Activated naive CD4-positive, alpha-beta T cell treated with anti-CD3 and anti-CD28 coated beads for 36 hours (primary cell): ENCODE data around the gene PASK. TPM values are rescaled to one million over a fixed set of nuclear protein-coding genes. Genes with fewer than 3 reads are reported as not detected.
A peak's percentile ranks its signal among the peaks of the same experiment; 100 is the strongest.

Source experiments
- CTCF ChIA-PET: fragments of 350-600 bp; sonication (Branson Sonifier 250); formaldehyde crosslinking; loops from one replicate; lab custom pipeline; 2021; ENCODE audit warnings: antibody characterized with exemption; lab: Charles Lee
- DNase-seq: peaks from one replicate; pipeline ENCODE4 v3.0.0-alpha.2; 2020
- H3K27ac Mint-ChIP-seq: one replicate; pipeline ENCODE4 v1.8.0; 2021; ENCODE audit warnings: mild to moderate bottlenecking, mixed read lengths
- H3K27me3 Mint-ChIP-seq: one replicate; pipeline ENCODE4 v1.8.0; 2021; ENCODE audit warnings: low read depth, mixed read lengths
- H3K36me3 Mint-ChIP-seq: one replicate; pipeline ENCODE4 v1.8.0; 2021; ENCODE audit warnings: low read depth, mixed read lengths
- H3K4me1 Mint-ChIP-seq: one replicate; pipeline ENCODE4 v1.8.0; 2021; ENCODE audit warnings: low read depth, mixed read lengths
- H3K4me3 Mint-ChIP-seq: one replicate; pipeline ENCODE4 v1.8.0; 2021; ENCODE audit warnings: mild to moderate bottlenecking, moderate library complexity, mixed read lengths
- H3K9me3 Mint-ChIP-seq: one replicate; pipeline ENCODE4 v1.8.0; 2021; ENCODE audit warnings: mixed read lengths
- intact Hi-C: fragments of 100-400 bp; cut with micrococcal nuclease; formaldehyde crosslinking; loops from one replicate; pipeline ENCODE4 v1.15.1; 2023
- total RNA-seq, 2 experiments: library from RNA; stranded (reverse); gene quantifications; one replicate each; pipeline ENCODE4 v1.2.3, GENCODE V29; 2021

Gene PASK
- total RNA-seq, 2 experiments from 2014 or later = 71.5 to 72.0 TPM

DNA sequence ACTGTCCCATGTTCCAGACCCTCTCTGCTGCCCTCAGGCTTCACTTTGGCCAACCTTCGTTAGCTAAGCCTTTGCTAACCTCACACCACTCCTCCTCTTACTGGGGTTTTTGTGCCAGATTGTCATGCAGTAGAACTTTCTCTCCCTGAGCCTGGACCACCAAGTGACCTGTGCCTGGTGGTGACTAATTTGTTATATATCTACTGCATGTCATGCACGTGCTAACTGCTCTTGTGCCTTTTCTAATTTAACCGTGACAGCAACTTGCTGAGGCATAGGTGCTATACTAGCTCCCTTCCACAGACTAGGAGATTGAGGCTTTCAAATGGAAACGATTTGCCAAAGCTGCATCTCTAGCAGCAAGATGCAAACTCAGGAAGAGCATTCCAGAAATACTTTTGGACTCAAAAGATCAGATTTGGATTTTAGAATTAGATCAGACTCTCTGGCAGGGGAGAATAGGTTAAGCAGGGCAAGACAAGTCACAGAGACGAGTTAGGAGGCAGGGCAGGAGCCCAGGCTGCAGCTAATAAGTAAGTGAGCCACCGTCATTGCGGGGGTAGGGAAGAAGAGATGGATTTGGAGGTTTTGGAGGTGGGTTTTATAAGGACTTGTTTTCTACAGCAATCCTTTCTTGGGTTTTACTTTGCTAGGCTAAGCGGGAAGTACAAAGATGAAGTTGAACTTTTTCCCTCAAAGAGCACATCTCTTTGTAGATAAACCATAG, 2.8 kb upstream of the PASK start:
- intact Hi-C loops = loop anchor here (2.0 to 5.0 kb wide), 3 partner anchors 205 to 460 kb away; partner anchors contain the start of gene FARP2
- DNase-seq = no peak
- CTCF ChIA-PET = interaction anchor here (3.3 kb wide), 1 partner anchor 74 kb away, joined by 15 read pairs; no protein-coding TSS in a partner anchor
- no peaks in the 10 kb centered on the region for H3K9me3 Mint-ChIP-seq
- H3K36me3 Mint-ChIP-seq = peaks cover 6% of the 10 kb centered on the region
- H3K4me3 Mint-ChIP-seq = peak overlapping the region; percentile 96
- H3K27ac Mint-ChIP-seq = no peak overlapping the region
- H3K27me3 Mint-ChIP-seq = no peaks in the 10 kb centered on the region
- H3K4me1 Mint-ChIP-seq = peaks cover 45% of the 10 kb centered on the region

GRCh38 chr2:241150660-241151530, 1.6 kb upstream of the PASK start:
- intact Hi-C loops = loop anchor here (1.0 to 5.0 kb wide), 9 partner anchors 49 to 590 kb away; partner anchors contain the start of genes ATG4B, FARP2, HDLBP and MTERF4
- DNase-seq = no peak

GRCh38 chr2:241149925-241150659, 820 bp upstream of the PASK start, which contains the start of gene PPP1R7:
Gene PPP1R7 (plus strand): TSS chr2:241150467. CDS start chr2:241150496, 29 bp downstream.
- intact Hi-C loops = loop anchor here (1.0 to 10.0 kb wide), 13 partner anchors 23 to 732 kb away; partner anchors contain the start of genes ATG4B, DTYMK, FARP2 and HDLBP
- H3K27me3 Mint-ChIP-seq = no peaks in the 10 kb centered on the region
- peaks cover 6% of the 10 kb centered on the region for H3K36me3 Mint-ChIP-seq
- peak; percentile 97 for DNase-seq
- H3K4me3 Mint-ChIP-seq = peak within 1 kb of the TSS; percentile 96
- H3K4me1 Mint-ChIP-seq = peaks cover 44% of the 10 kb centered on the region
- peak within 1 kb of the TSS; percentile 85 for H3K27ac Mint-ChIP-seq
- H3K9me3 Mint-ChIP-seq = no peaks in the 10 kb centered on the region
- CTCF ChIA-PET = interaction anchor here (1.6 to 3.3 kb wide), 4 partner anchors 45 to 72 kb away, joined by 3 to 15 read pairs (median 4); no protein-coding TSS in a partner anchor

More at GRCh38 chr2:241150660-241151530, 1.6 kb upstream of the PASK start:
- no peaks in the 10 kb centered on the region for H3K27me3 Mint-ChIP-seq
- CTCF ChIA-PET = interaction anchor here (0.6 to 3.3 kb wide), 4 partner anchors 46 to 585 kb away, joined by 3 to 15 read pairs (median 4); no protein-coding TSS in a partner anchor
- H3K4me1 Mint-ChIP-seq = peaks cover 45% of the 10 kb centered on the region
- peaks cover 6% of the 10 kb centered on the region for H3K36me3 Mint-ChIP-seq
- peak overlapping the region; percentile 78 for H3K27ac Mint-ChIP-seq
- peak overlapping the region; percentile 96 for H3K4me3 Mint-ChIP-seq
- no peaks in the 10 kb centered on the region for H3K9me3 Mint-ChIP-seq

- intact Hi-C loops = loop anchor here (1.0 to 10.0 kb wide), 4 partner anchors 22 to 733 kb away; partner anchors contain the start of gene DTYMK
- Mint-ChIP-seq H3K9me3 (no peaks in the 10 kb centered on the region), H3K36me3 (peaks cover 9% of the 10 kb centered on the region), H3K4me3 (peak overlapping the region; percentile 96), H3K27me3 (no peaks in the 10 kb centered on the region), H3K4me1 (peaks cover 39% of the 10 kb centered on the region), H3K27ac (peak overlapping the region; percentile 63)
- DNase-seq = no peak
- CTCF ChIA-PET = interaction anchor here (0.7 to 3.3 kb wide), 4 partner anchors 44 to 564 kb away, joined by 3 to 15 read pairs (median 4); no protein-coding TSS in a partner anchor
Measured at GRCh38 chr2:241149675-241149924, 328 bp upstream of the PASK start.

DNA sequence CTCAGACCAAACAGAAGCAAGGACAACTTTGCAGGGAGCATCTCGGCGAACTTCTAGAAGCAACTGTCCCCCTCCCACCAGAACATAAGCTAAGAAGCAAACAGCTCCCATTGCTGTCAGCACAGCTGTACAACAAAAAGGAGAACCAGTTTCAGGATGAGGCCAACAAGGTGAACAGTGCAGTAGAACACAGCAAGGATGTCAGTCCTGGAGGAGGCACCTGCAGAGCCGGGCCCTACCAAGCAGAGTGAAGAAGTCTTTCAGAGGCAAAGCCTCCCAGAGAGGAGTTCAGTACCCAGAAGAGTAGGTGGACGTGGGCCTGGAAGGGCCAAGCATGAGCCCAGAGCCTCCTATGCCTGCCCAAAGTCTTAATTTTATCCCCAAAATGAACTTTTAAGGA, 1.0 kb downstream of the PASK start:
- Mint-ChIP-seq H3K27ac (no peak overlapping the region), H3K36me3 (peaks cover 8% of the 10 kb centered on the region), H3K27me3 (no peaks in the 10 kb centered on the region), H3K4me3 (peak overlapping the region; percentile 96), H3K4me1 (peaks cover 32% of the 10 kb centered on the region), H3K9me3 (no peaks in the 10 kb centered on the region)
- no peak for DNase-seq
- intact Hi-C loops = loop anchor here (2.0 to 10.0 kb wide), 3 partner anchors 537 to 734 kb away; partner anchors contain the start of gene DTYMK
- CTCF ChIA-PET = no interaction called here

- intact Hi-C loops = loop anchor here (5.0 to 10.0 kb wide), 2 partner anchors 537 to 735 kb away; partner anchors contain the start of gene DTYMK
- no peak for DNase-seq
- Mint-ChIP-seq H3K27me3 (no peaks in the 10 kb centered on the region), H3K27ac (no peak overlapping the region), H3K4me1 (peaks cover 30% of the 10 kb centered on the region), H3K9me3 (no peaks in the 10 kb centered on the region), H3K4me3 (no peak overlapping the region), H3K36me3 (peaks cover 11% of the 10 kb centered on the region)
- CTCF ChIA-PET = no interaction called here
Measured at GRCh38 chr2:241147336-241147735, 1.9 kb downstream of the PASK start.

GRCh38 chr2:241146286-241146685, 3.0 kb downstream of the PASK start:
- Mint-ChIP-seq H3K9me3 (no peaks in the 10 kb centered on the region), H3K4me3 (no peak overlapping the region), H3K4me1 (peaks cover 19% of the 10 kb centered on the region), H3K27ac (no peak overlapping the region), H3K27me3 (no peaks in the 10 kb centered on the region), H3K36me3 (peaks cover 15% of the 10 kb centered on the region)
- intact Hi-C loops = loop anchor here (5.0 to 10.0 kb wide), 2 partner anchors 539 to 736 kb away; partner anchors contain the start of gene DTYMK
- DNase-seq = no peak
- CTCF ChIA-PET = interaction anchor here (0.7 kb wide), 1 partner anchor 352 kb away, joined by 4 read pairs; no protein-coding TSS in a partner anchor

- Mint-ChIP-seq H3K4me1 (peaks cover 4% of the 10 kb centered on the region), H3K27me3 (no peaks in the 10 kb centered on the region), H3K27ac (no peak overlapping the region), H3K4me3 (no peak overlapping the region), H3K9me3 (no peaks in the 10 kb centered on the region), H3K36me3 (peaks cover 17% of the 10 kb centered on the region)
- intact Hi-C loops = loop anchor here (10.0 kb wide), 1 partner anchor 542 kb away; the partner anchor contains the start of gene DTYMK
- DNase-seq = no peak
- CTCF ChIA-PET = interaction anchor here (1.0 kb wide), 1 partner anchor 76 kb away, joined by 3 read pairs; no protein-coding TSS in a partner anchor
Measured at GRCh38 chr2:241142593-241142992, 6.7 kb downstream of the PASK start.

GRCh38 chr2:241142063-241142462, 7.2 kb downstream of the PASK start:
- no peaks in the 10 kb centered on the region for H3K9me3 Mint-ChIP-seq
- no peak overlapping the region for H3K27ac Mint-ChIP-seq
- H3K36me3 Mint-ChIP-seq = peaks cover 17% of the 10 kb centered on the region
- CTCF ChIA-PET = interaction anchor here (1.0 kb wide), 1 partner anchor 77 kb away, joined by 3 read pairs; no protein-coding TSS in a partner anchor
- no peaks in the 10 kb centered on the region for H3K27me3 Mint-ChIP-seq
- DNase-seq = no peak
- H3K4me1 Mint-ChIP-seq = peaks cover 3% of the 10 kb centered on the region
- intact Hi-C loops = loop anchor here (10.0 kb wide), 1 partner anchor 543 kb away; the partner anchor contains the start of gene DTYMK
- no peak overlapping the region for H3K4me3 Mint-ChIP-seq

GRCh38 chr2:241141214-241141770, 8.0 kb downstream of the PASK start:
- no peaks in the 10 kb centered on the region for H3K27me3 Mint-ChIP-seq
- peaks cover 3% of the 10 kb centered on the region for H3K4me1 Mint-ChIP-seq
- H3K4me3 Mint-ChIP-seq = no peak overlapping the region
- CTCF ChIA-PET = interaction anchor here (0.6 to 1.0 kb wide), 2 partner anchors 77 to 528 kb away, joined by 3 read pairs; no protein-coding TSS in a partner anchor
- no peak for DNase-seq
- intact Hi-C loops = loop anchor here (10.0 kb wide), 1 partner anchor 544 kb away; the partner anchor contains the start of gene DTYMK
- H3K9me3 Mint-ChIP-seq = no peaks in the 10 kb centered on the region
- no peak overlapping the region for H3K27ac Mint-ChIP-seq
- H3K36me3 Mint-ChIP-seq = peaks cover 17% of the 10 kb centered on the region

- peaks cover 23% of the 10 kb centered on the region for H3K36me3 Mint-ChIP-seq
- no peak for DNase-seq
- CTCF ChIA-PET = no interaction called here
- H3K27me3 Mint-ChIP-seq = no peaks in the 10 kb centered on the region
- H3K4me1 Mint-ChIP-seq = peaks cover 3% of the 10 kb centered on the region
- no peak overlapping the region for H3K27ac Mint-ChIP-seq
- H3K4me3 Mint-ChIP-seq = no peak overlapping the region
- intact Hi-C loops = loop anchor here (10.0 kb wide), 1 partner anchor 544 kb away; the partner anchor contains the start of gene DTYMK
- no peaks in the 10 kb centered on the region for H3K9me3 Mint-ChIP-seq
Measured at GRCh38 chr2:241140445-241140840, 8.8 kb downstream of the PASK start.
